Endodermal cell (in vitro differentiated cells): ENCODE results near the gene DUOX1. TPM values are rescaled to one million over a fixed set of nuclear protein-coding genes. Genes with fewer than 3 reads are reported as not detected.

Source experiments
- DNase-seq: peaks from one replicate; pipeline ENCODE4 v3.0.0-alpha.2; 2017
- H3K27ac ChIP-seq: 2 replicates; pipeline ENCODE4 v1.5.1; 2013; ENCODE audit warnings: mild to moderate bottlenecking, low read depth, low read length, moderate library complexity
- H3K27me3 ChIP-seq: 2 replicates; pipeline ENCODE4 v1.6.1; 2013; ENCODE audit warnings: mild to moderate bottlenecking, low read length, moderate library complexity; ENCODE audit not compliant: insufficient read depth, control insufficient read depth, poor library complexity, severe bottlenecking
- H3K36me3 ChIP-seq: 2 replicates; pipeline ENCODE4 v1.7.0; 2013; ENCODE audit warnings: mild to moderate bottlenecking, low read length, moderate library complexity; ENCODE audit not compliant: control insufficient read depth, insufficient read depth
- H3K4me1 ChIP-seq: one replicate; pipeline ENCODE4 v1.7.0; 2013; ENCODE audit warnings: low read length; ENCODE audit not compliant: control insufficient read depth, insufficient read depth
- H3K4me3 ChIP-seq: 2 replicates; pipeline ENCODE4 v1.5.1; 2013; ENCODE audit warnings: mild to moderate bottlenecking, low read length, moderate library complexity
- H3K9ac ChIP-seq: 2 replicates; pipeline ENCODE4 v1.6.1; 2013; ENCODE audit warnings: mild to moderate bottlenecking, low read length, moderate library complexity; ENCODE audit not compliant: poor library complexity, severe bottlenecking; ENCODE audit errors: extremely low read depth
- H3K9me3 ChIP-seq: 2 replicates; pipeline ENCODE4 v1.6.1; 2013; ENCODE audit warnings: mild to moderate bottlenecking, low read length, moderate library complexity; ENCODE audit not compliant: control insufficient read depth
- H3K27ac Mint-ChIP-seq: 2 replicates; pipeline ENCODE4 v1.8.0; 2020; ENCODE audit warnings: mixed read lengths
- H3K27me3 Mint-ChIP-seq: 2 replicates; pipeline ENCODE4 v1.8.0; 2021; ENCODE audit warnings: mild to moderate bottlenecking, mixed read lengths; ENCODE audit not compliant: insufficient read depth
- H3K36me3 Mint-ChIP-seq: 2 replicates; pipeline ENCODE4 v1.8.0; 2020; ENCODE audit warnings: low read depth, mixed read lengths
- H3K4me1 Mint-ChIP-seq: 2 replicates; pipeline ENCODE4 v1.8.0; 2020; ENCODE audit warnings: mixed read lengths
- H3K4me3 Mint-ChIP-seq: 2 replicates; pipeline ENCODE4 v1.8.0; 2020; ENCODE audit warnings: mild to moderate bottlenecking, moderate library complexity, mixed read lengths
- H3K9me3 Mint-ChIP-seq: 2 replicates; pipeline ENCODE4 v1.8.0; 2020; ENCODE audit warnings: mild to moderate bottlenecking, mixed read lengths
- CTCF ChIP-seq: fragments of 200-600 bp; sonication (generic); conservative IDR thresholded peaks from 2 replicates; pipeline ENCODE4 v1.5.0; 2021; ENCODE audit warnings: antibody characterized with exemption, mild to moderate bottlenecking
- WGBS, 2 experiments: methylation state at CpG; one replicate each; pipeline versions ENCODE4 v1.1.5 to v1.1.7; 2013; ENCODE audit warnings: missing lambda C conversion rate in 2 of 2, mixed read lengths in 1 of 2; ENCODE audit not compliant: insufficient coverage in 1 of 2, insufficient read length in 1 of 2; 5-methylcytosine and 5-hydroxymethylcytosine counted together
- total RNA-seq, 2 donors: library from RNA; stranded (reverse); fragmentation: NEBNext Ultra II Directional in 1 of 2; extraction: Animal tissue kit (Norgen Biotek cat#: 25700) in 1 of 2; gene quantifications; 2 replicates in 1 of 2; 3 replicates in 1 of 2; pipeline ENCODE4 v1.2.1, GENCODE V29; 2021

DUOX1 gene
- total RNA-seq, 2 donors from 2014 or later, result 1.2 to 1.9 TPM

- Mint-ChIP-seq H3K4me1 (peaks cover 16% of the 10 kb centered on the region), H3K36me3 (no peaks in the 10 kb centered on the region), H3K27me3 (peaks cover 87% of the 10 kb centered on the region), H3K9me3 (peaks cover 5% of the 10 kb centered on the region), H3K27ac (no peak overlapping the region), H3K4me3 (peak overlapping the region; percentile 51)
- TF ChIP-seq CTCF, result no peak
- H3K36me3 ChIP-seq, result no peaks in the 10 kb centered on the region
- peak overlapping the region; percentile 1 for H3K9ac ChIP-seq
- H3K4me1 ChIP-seq, result no peaks in the 10 kb centered on the region
- peaks cover 95% of the 10 kb centered on the region for H3K27me3 ChIP-seq
- peak overlapping the region; percentile 67 for H3K4me3 ChIP-seq
- no peaks in the 10 kb centered on the region for H3K9me3 ChIP-seq
- DNase-seq, result peak; percentile 79
- WGBS, 2 experiments, result 3 to 4% methylated on average over 15 to 57 of the region's 58 CpGs
- no peak overlapping the region for H3K27ac ChIP-seq
These were observed 17.0 kb upstream of the DUOX1 start for GRCh38 chr15:45112591-45113379.

DNA sequence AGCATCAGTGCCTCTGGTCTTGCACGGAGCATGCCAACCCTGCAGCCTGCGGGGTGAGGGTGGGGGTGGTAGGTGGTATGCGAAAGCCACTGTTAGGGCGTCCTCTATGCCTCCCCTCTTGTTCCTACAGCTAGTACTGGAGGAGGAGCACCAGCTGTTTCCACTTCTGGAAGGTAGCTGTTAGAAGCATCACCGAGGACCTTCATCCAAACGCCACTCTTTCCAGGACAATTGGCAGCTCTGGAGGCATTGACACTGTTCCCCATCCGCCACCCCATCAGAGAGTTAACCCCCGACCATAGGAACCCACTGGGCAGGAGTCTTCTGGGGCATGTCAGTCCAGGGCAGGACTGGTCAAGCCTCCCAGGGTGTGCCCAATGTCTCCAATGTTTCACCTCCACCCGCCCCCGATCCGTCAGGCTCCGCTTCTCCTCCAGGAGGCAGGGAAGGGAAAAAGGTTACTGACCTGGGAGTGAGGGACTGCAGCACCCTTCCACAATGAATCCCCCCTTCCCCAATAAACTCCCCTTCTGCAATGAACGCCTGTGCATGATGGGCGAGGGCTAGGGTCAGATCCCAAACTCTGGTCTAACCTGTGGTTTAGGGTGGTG is 16.3 kb upstream of the DUOX1 start:
- Histone ChIP-seq H3K27ac (no peak overlapping the region), H3K9ac (no peak overlapping the region), H3K9me3 (no peaks in the 10 kb centered on the region), H3K36me3 (no peaks in the 10 kb centered on the region), H3K27me3 (peaks cover 91% of the 10 kb centered on the region), H3K4me1 (no peaks in the 10 kb centered on the region), H3K4me3 (peak overlapping the region; percentile 67)
- Mint-ChIP-seq H3K4me1 (peaks cover 16% of the 10 kb centered on the region), H3K27ac (no peak overlapping the region), H3K36me3 (no peaks in the 10 kb centered on the region), H3K9me3 (peaks cover 7% of the 10 kb centered on the region), H3K4me3 (peak overlapping the region; percentile 51), H3K27me3 (peaks cover 94% of the 10 kb centered on the region)
- 13 to 17% methylated on average over 5 to 10 of the region's 14 CpGs for WGBS, 2 experiments
- TF ChIP-seq CTCF, result no peak
- DNase-seq, result no peak

- Histone ChIP-seq H3K27ac (no peak within 1 kb of the TSS), H3K9ac (no peak within 1 kb of the TSS), H3K36me3 (no peaks in the 10 kb centered on the region), H3K27me3 (peaks cover 89% of the 10 kb centered on the region), H3K9me3 (no peaks in the 10 kb centered on the region), H3K4me1 (no peaks in the 10 kb centered on the region), H3K4me3 (peak within 1 kb of the TSS; percentile 67)
- Mint-ChIP-seq H3K27ac (no peak within 1 kb of the TSS), H3K27me3 (peaks cover 94% of the 10 kb centered on the region), H3K36me3 (no peaks in the 10 kb centered on the region), H3K9me3 (peaks cover 7% of the 10 kb centered on the region), H3K4me3 (peak within 1 kb of the TSS; percentile 51), H3K4me1 (peaks cover 16% of the 10 kb centered on the region)
- peak; percentile 53 for DNase-seq
- 10 to 15% methylated on average over 32 to 42 of the region's 42 CpGs for WGBS, 2 experiments
- TF ChIP-seq CTCF, result no peak
These were observed 15.6 kb upstream of the DUOX1 start, which contains the start of the genes DUOX2 and DUOXA2 for GRCh38 chr15:45114076-45114750. Gene DUOX2 (minus strand): TSS chr15:45114172. CDS start chr15:45113411, 761 bp downstream. Gene DUOXA2 (plus strand): TSS chr15:45114326. CDS start chr15:45114606, 280 bp downstream.
